Left lung (tissue), 10 donors: ENCODE results near the gene CMC4. TPM values are rescaled to one million over a fixed set of nuclear protein-coding genes. Genes with fewer than 3 reads are reported as not detected.
A peak's percentile ranks its signal among the peaks of the same experiment; 100 is the strongest.

Experiments
- ATAC-seq: fragments of 200-7000 bp; cut with Tn5 transposase; one replicate; pipeline ENCODE4 v1.9.1; 2020; ENCODE audit warnings: moderate library complexity
- DNase-seq, 4 donors: peaks; one replicate each; pipeline ENCODE4 v3.0.0-alpha.2; 2013 to 2020
- H3K27ac ChIP-seq, 2 donors: fragments of 200-600 bp; sonication (generic) in 1 of 2; one replicate each; pipeline versions ENCODE4 v1.5.0 to v1.8.0; 2020 to 2021
- H3K27me3 ChIP-seq, 2 donors: fragments of 200-600 bp; sonication (generic) in 1 of 2; one replicate each; pipeline versions ENCODE4 v1.5.0 to v1.8.0; 2020 to 2021
- H3K36me3 ChIP-seq, 2 donors: fragments of 200-600 bp; sonication (generic) in 1 of 2; one replicate each; pipeline versions ENCODE4 v1.5.0 to v1.8.0; 2020 to 2021
- H3K4me1 ChIP-seq, 2 donors: fragments of 200-600 bp; one replicate each; pipeline ENCODE4 v1.8.0; 2021
- H3K4me3 ChIP-seq, 2 donors: fragments of 200-600 bp; sonication (generic) in 1 of 2; one replicate each; pipeline versions ENCODE4 v1.5.0 to v1.8.0; 2020 to 2021; ENCODE audit warnings: mild to moderate bottlenecking in 1 of 2
- H3K9me3 ChIP-seq, 2 donors: fragments of 200-600 bp; sonication (generic) in 1 of 2; one replicate each; pipeline versions ENCODE4 v1.5.0 to v1.8.0; 2020 to 2021
- CTCF ChIP-seq, 2 donors: fragments of 200-600 bp; sonication (generic) in 1 of 2; IDR thresholded peaks; one replicate each; pipeline versions ENCODE4 v1.5.0 to v1.8.0; 2021; ENCODE audit warnings: antibody characterized with exemption in 2 of 2
- intact Hi-C, 2 donors: fragments of 100-400 bp; cut with DNase I; formaldehyde crosslinking; loops; one replicate each; pipeline versions ENCODE4 v1.11.2 to v1.14.2; 2022
- polyA plus RNA-seq, 6 donors: library from polyadenylated mRNA; unstranded; fragments of 120-200 nt; gene quantifications; one replicate each; pipeline ENCODE4 v1.2.1, GENCODE V29; 2013; ENCODE audit not compliant: insufficient read length in 6 of 6
- total RNA-seq, 2 donors: library from RNA; stranded (reverse); fragmentation: NEBNext Ultra II Directional; extraction: Animal tissue kit (Norgen Biotek cat#: 25700); gene quantifications; one replicate each; pipeline ENCODE4 v1.2.1, GENCODE V29; 2021
- donor health status: DM: no; HTN: yes; CAD: no.
- donor health status: DM: no; HTN: no; CAD: no.

Gene CMC4
- total and polyA plus RNA-seq, 8 donors, result 3.3 to 10.4 (median 6.7) TPM

- DNase-seq (peak in 1 of 4 donors; percentile 76), ATAC-seq (peak; percentile 3)
- Histone ChIP-seq H3K36me3 (peaks cover 0 to 4% of the 10 kb centered on the region in 2 donors), H3K9me3 (no peaks in the 10 kb centered on the region), H3K4me1 (peaks cover 0 to 23% of the 10 kb centered on the region in 2 donors), H3K27ac (peak overlapping the region; percentile 80 to 86), H3K4me3 (peak overlapping the region; percentile 45 to 63), H3K27me3 (no peaks in the 10 kb centered on the region)
- TF ChIP-seq CTCF (IDR thresholded peaks at IDR 0.05), result no peak
- intact Hi-C loops, result no loop called here
Observed at GRCh38 chrX:155071694-155072280, 851 bp upstream of the CMC4 start.

DNA sequence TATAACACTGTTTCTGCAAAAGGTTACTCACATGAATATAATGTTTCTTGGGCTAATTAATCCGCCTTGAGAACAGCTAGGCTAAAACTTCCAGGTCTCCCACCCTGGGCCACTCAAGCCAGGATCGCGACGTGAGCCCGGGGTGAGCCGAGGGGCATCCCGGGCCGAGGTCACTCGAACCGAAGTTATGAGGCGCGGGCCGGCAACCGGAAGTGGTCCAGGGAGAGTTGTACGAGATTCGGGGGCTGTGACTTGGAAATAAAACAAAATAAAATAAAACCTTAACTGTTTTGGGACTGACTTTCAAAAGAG is 317 bp downstream of the CMC4 start:
- H3K9me3 ChIP-seq, result no peaks in the 10 kb centered on the region
- no peaks in the 10 kb centered on the region for H3K36me3 ChIP-seq
- H3K4me1 ChIP-seq, result peaks cover 0 to 23% of the 10 kb centered on the region in 2 donors
- intact Hi-C loops, result no loop called here
- peak overlapping the region; percentile 80 to 86 for H3K27ac ChIP-seq
- no peak for DNase-seq
- H3K27me3 ChIP-seq, result no peaks in the 10 kb centered on the region
- TF ChIP-seq CTCF (IDR thresholded peaks at IDR 0.05), result no peak
- peak; percentile 8 for ATAC-seq
- H3K4me3 ChIP-seq, result peak overlapping the region; percentile 35 to 55

GRCh38 chrX:155070038-155070437 is 898 bp downstream of the CMC4 start:
- no peaks in the 10 kb centered on the region for H3K36me3 ChIP-seq
- H3K4me1 ChIP-seq, result peaks cover 0 to 23% of the 10 kb centered on the region in 2 donors
- intact Hi-C loops, result no loop called here
- no peaks in the 10 kb centered on the region for H3K9me3 ChIP-seq
- H3K4me3 ChIP-seq, result peak overlapping the region; percentile 35 to 55
- DNase-seq (peak in 1 of 4 donors; percentile 8), ATAC-seq (no peak)
- no peak for TF ChIP-seq CTCF (IDR thresholded peaks at IDR 0.05)
- peak overlapping the region in 1 of 2 donors; percentile 86 for H3K27ac ChIP-seq
- H3K27me3 ChIP-seq, result no peaks in the 10 kb centered on the region

- no peak overlapping the region for H3K27ac ChIP-seq
- H3K27me3 ChIP-seq, result no peaks in the 10 kb centered on the region
- H3K4me1 ChIP-seq, result peaks cover 0 to 23% of the 10 kb centered on the region in 2 donors
- H3K4me3 ChIP-seq, result peak overlapping the region in 1 of 2 donors; percentile 55
- TF ChIP-seq CTCF (IDR thresholded peaks at IDR 0.05), result no peak
- intact Hi-C loops, result no loop called here
- H3K9me3 ChIP-seq, result no peaks in the 10 kb centered on the region
- no peak for ATAC-seq
- H3K36me3 ChIP-seq, result no peaks in the 10 kb centered on the region
- DNase-seq, result no peak
Observed at GRCh38 chrX:155069414-155069813, 1.5 kb downstream of the CMC4 start.

DNA sequence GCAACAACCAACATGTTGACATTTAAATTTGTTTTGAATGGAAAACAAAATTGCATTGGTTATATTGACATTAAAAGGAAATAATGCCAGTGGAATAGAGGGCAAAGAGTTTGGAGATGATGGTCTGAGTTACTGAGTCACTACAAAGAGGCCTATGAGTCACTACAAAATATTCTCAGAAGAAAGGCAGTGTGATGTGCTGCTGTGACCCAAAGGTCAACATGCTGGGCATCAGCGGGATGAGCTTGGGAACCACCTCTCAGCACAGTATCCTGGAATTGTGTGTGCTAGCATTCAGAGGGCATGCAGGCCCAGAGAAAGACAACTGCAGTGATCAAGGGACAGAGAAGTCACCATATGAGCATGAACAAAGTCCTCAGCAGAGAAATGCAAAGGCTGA is 2.8 kb downstream of the CMC4 start:
- ATAC-seq (no peak), DNase-seq (no peak)
- intact Hi-C loops, result no loop called here
- H3K36me3 ChIP-seq, result no peaks in the 10 kb centered on the region
- H3K4me3 ChIP-seq, result no peak overlapping the region
- H3K4me1 ChIP-seq, result peaks cover 0 to 22% of the 10 kb centered on the region in 2 donors
- H3K27ac ChIP-seq, result no peak overlapping the region
- no peaks in the 10 kb centered on the region for H3K27me3 ChIP-seq
- H3K9me3 ChIP-seq, result no peaks in the 10 kb centered on the region
- no peak for TF ChIP-seq CTCF (IDR thresholded peaks at IDR 0.05)
